DND-41 (cell line): ENCODE results near the gene SOX5.

Source experiments
- CTCF ChIP-seq: IDR thresholded peaks from 2 replicates; pipeline ENCODE4 v1.5.1; 2012; ENCODE audit warnings: borderline replicate concordance, low read length, moderate library complexity, mild to moderate bottlenecking; ENCODE audit not compliant: poor library complexity, severe bottlenecking; ENCODE audit errors: extremely low read depth
- EZH2 ChIP-seq: IDR thresholded peaks from 3 replicates; pipeline ENCODE4 v1.6.1; 2012; ENCODE audit warnings: borderline replicate concordance, low read depth, mild to moderate bottlenecking, moderate library complexity, low read length, inconsistent platforms; ENCODE audit not compliant: severe bottlenecking

DNA sequence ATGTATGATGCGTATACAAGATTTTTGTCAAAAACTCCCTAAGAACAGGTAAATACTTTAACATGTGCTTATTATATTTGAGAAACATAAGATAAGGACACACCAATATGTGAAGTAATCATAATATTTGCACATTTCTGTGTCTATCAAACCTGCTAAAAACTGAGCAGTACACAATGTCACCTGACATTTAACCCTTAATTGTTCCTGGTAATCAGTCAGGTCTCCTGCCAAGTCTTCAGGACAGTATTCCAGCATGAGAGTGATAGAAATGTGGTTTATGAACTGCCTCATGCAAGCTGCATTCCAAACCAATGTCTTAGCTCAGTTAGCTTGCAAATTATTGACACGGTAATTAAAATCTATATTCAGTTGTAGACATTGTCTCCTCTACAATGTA lies 4.2 kb downstream of the SOX5 start:
- no peak for TF ChIP-seq CTCF
- no peak for TF ChIP-seq EZH2
